ENCODE measurements around the gene COX6B2. TPM values are rescaled to one million over a fixed set of nuclear protein-coding genes. Genes with fewer than 3 reads are reported as not detected.

Gene COX6B2
- polyA plus RNA-seq, 1 of the 3 experiments (the other 2 are of a cell fraction), result 0.74 TPM

GRCh38 chr19:55346725-55347441, 7.6 kb downstream of the COX6B2 start:
- Histone ChIP-seq H3K9ac (no peak overlapping the region), H3K27me3 (ENCODE audit: insufficient read depth) (no peaks in the 10 kb centered on the region), H2AFZ (ENCODE audit: low read depth) (no peak overlapping the region), H3F3A (replicated peaks; ENCODE audit: insufficient read depth) (peaks cover 6% of the 10 kb centered on the region), H3K79me2 (ENCODE audit: insufficient read depth) (no peaks in the 10 kb centered on the region), H3K4me1 (ENCODE audit: control insufficient read depth in 1 of 2, insufficient read depth in 2 of 2, low read depth in 1 of 2, low read length in 1 of 2) (peaks cover 0 to 31% of the 10 kb centered on the region in 2 experiments; a peak in 1 of 4 replicates), H4K20me1 (ENCODE audit: insufficient read depth) (no peaks in the 10 kb centered on the region), H3K9me2 (no peaks in the 10 kb centered on the region), H3K9me3 (no peaks in the 10 kb centered on the region), H3K4me2 (no peak overlapping the region), H3K4me3 (ENCODE audit: low read depth in 2 of 2, low read length in 1 of 2) (no peak overlapping the region), H3K36me3 (replicated peaks in 1 of 2; ENCODE audit: control insufficient read depth in 1 of 2, insufficient read depth in 2 of 2, low read length in 1 of 2) (peaks cover 0 to 4% of the 10 kb centered on the region in 2 experiments), H3K27ac (ENCODE audit: low read depth in 2 of 2, low read length in 1 of 2) (no peak overlapping the region)
- DNase-seq, result no peak
- TF ChIP-seq NFIC (IDR thresholded peaks at IDR 0.05; ENCODE audit: borderline replicate concordance), result no peak
- no peak for TF ChIP-seq RAD21 (IDR thresholded peaks at IDR 0.05; ENCODE audit: low read length)
- TF ChIP-seq YY1 (IDR thresholded peaks at IDR 0.05; ENCODE audit: low read depth), result no peak
- TF ChIP-seq TAF1 (IDR thresholded peaks at IDR 0.05; ENCODE audit: borderline replicate concordance, low read depth, low read length), result no peak
- no peak for TF ChIP-seq JUND (IDR thresholded peaks at IDR 0.05)
- TF ChIP-seq IRF3 (IDR thresholded peaks at IDR 0.05; ENCODE audit: low read depth, low read length), result no peak
- TF ChIP-seq RCOR1 (IDR thresholded peaks at IDR 0.05; ENCODE audit: low read length), result no peak
- TF ChIP-seq MEF2A (IDR thresholded peaks at IDR 0.05; ENCODE audit: borderline replicate concordance, low read depth), result no peak
- no peak for TF ChIP-seq MXI1 (IDR thresholded peaks at IDR 0.05; ENCODE audit: low read depth, low read length)
- no peak for TF ChIP-seq ELF1 (IDR thresholded peaks at IDR 0.05)
- TF ChIP-seq RFX5 (IDR thresholded peaks at IDR 0.05; ENCODE audit: low read length), result no peak
- TF ChIP-seq MAX (IDR thresholded peaks at IDR 0.05; ENCODE audit: low read depth), result no peak
- no peak for TF ChIP-seq EZH2phosphoT487 (IDR thresholded peaks at IDR 0.05; ENCODE audit: borderline replicate concordance, low read depth)
- TF ChIP-seq EP300 (IDR thresholded peaks at IDR 0.05; ENCODE audit: borderline replicate concordance in 1 of 2, low read depth in 1 of 2, low read length in 1 of 2), result no peak
- no peak for TF ChIP-seq SMC3 (IDR thresholded peaks at IDR 0.05; ENCODE audit: low read depth, low read length)
- TF ChIP-seq REST (IDR thresholded peaks at IDR 0.05; ENCODE audit: low read depth, low read length), result no peak
- no peak for TF ChIP-seq USF1 (IDR thresholded peaks at IDR 0.05; ENCODE audit: borderline replicate concordance, low read depth)
- TF ChIP-seq FOSL2 (IDR thresholded peaks at IDR 0.05; ENCODE audit: borderline replicate concordance, low read depth), result no peak
- TF ChIP-seq NRF1 (IDR thresholded peaks at IDR 0.05; ENCODE audit: low read depth, low read length), result no peak
- POLR2A ChIA-PET, result no interaction called here
- CTCF ChIA-PET, result interaction anchor here (0.8 to 1.3 kb wide), 3 partner anchors 37 to 157 kb away, joined by 4 read pairs; partner anchors contain the start of gene TMEM238
- 98% methylated on average over 41 of the region's 41 CpGs for WGBS (ENCODE audit: low lambda C conversion rate)
